ENCODE results near the gene YIF1A.

- TF ChIP-seq MXI1 (IDR thresholded peaks at IDR 0.05; ENCODE audit: low read depth, low read length) = no peak
- no peak for TF ChIP-seq YY1 (IDR thresholded peaks at IDR 0.05; ENCODE audit: low read depth)
- TF ChIP-seq, protein P1, sequence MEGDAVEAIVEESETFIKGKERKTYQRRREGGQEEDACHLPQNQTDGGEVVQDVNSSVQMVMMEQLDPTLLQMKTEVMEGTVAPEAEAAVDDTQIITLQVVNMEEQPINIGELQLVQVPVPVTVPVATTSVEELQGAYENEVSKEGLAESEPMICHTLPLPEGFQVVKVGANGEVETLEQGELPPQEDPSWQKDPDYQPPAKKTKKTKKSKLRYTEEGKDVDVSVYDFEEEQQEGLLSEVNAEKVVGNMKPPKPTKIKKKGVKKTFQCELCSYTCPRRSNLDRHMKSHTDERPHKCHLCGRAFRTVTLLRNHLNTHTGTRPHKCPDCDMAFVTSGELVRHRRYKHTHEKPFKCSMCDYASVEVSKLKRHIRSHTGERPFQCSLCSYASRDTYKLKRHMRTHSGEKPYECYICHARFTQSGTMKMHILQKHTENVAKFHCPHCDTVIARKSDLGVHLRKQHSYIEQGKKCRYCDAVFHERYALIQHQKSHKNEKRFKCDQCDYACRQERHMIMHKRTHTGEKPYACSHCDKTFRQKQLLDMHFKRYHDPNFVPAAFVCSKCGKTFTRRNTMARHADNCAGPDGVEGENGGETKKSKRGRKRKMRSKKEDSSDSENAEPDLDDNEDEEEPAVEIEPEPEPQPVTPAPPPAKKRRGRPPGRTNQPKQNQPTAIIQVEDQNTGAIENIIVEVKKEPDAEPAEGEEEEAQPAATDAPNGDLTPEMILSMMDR (IDR thresholded peaks at IDR 0.05) = no peak
- TF ChIP-seq MAX (IDR thresholded peaks at IDR 0.05; ENCODE audit: low read depth) = no peak
- no peak for TF ChIP-seq POLR2AphosphoS5 (IDR thresholded peaks at IDR 0.05; ENCODE audit: low read depth, low read length)
Observed at GRCh38 chr11:66302656-66303055, 13.7 kb upstream of the YIF1A start.

All from SK-N-SH (cell line).